DMS114 treated with DMSO at 0.1 percent for 48 hours (cell line): Measurements from ENCODE around the gene MAST2.
"Not testable (repeated sequence)": the region's sequence is repeated elsewhere in the genome, so short reads cannot be mapped to it uniquely, and the experiment has no call there.

ENCODE experiments used
- DNase-seq: peaks from one replicate; lab custom pipeline; 2025; ENCODE audit not compliant: unreplicated experiment; lab: John Stamatoyannopoulos, UW

The MAST2 gene

DNA sequence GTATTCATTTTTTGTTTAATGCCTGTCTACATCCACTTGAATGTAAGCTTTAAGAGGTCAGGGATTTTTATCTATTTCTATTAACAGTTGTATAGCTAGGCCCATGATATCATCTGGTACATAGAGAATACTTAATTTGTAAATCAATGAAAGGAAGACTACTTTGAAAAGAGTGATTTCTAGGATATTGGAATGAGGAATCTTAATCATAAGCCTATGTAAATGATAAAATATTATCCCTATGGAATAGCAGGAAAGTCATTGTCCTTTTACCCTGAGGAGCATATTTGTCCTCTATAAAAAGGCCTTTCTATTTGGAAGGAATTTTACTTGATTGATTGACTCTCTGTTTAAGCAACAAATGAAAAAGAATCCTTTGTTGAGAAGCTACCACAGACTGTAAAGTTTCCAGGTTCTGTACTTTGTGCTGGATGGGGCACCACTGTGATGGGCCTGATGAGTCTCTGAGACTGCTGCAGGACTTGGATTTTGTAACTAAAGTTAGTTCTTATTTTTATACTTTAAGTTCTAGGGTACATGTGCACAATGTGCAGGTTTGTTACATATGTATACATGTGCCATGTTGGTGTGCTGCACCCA lies 53.8 kb downstream of the MAST2 start:
- no peak for DNase-seq

DNA sequence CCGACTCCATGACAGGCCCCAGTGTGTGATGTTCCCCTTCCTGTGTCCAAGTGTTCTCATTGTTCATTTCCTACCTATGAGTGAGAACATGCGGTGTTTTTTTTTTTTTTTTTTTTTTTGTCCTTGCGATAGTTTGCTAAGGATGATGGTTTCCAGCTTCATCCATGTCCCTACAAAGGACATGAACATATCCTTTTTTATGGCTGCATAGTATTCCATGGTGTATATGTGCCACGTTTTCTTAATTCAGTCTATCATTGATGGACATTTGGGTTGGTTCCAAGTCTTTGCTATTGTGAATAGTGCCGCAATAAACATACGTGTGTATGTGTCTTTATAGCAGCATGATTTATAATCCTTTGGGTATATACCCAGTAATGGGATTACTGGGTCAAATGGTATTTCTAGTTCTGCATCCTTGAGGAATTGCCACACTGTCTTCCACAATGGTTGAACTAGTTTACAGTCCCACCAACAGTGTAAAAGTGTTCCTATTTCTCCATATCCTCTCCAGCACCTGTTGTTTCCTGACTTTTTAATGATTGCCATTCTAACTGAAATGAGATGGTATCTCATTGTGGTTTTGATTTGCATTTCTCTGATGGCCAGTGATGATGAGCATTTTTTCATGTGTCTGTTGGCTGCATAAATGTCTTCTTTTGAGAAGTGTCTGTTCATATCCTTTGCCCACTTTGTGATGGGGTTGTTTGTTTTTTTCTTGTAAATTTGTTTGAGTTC lies 54.5 kb downstream of the MAST2 start:
- not testable (repeated sequence) for DNase-seq

DNA sequence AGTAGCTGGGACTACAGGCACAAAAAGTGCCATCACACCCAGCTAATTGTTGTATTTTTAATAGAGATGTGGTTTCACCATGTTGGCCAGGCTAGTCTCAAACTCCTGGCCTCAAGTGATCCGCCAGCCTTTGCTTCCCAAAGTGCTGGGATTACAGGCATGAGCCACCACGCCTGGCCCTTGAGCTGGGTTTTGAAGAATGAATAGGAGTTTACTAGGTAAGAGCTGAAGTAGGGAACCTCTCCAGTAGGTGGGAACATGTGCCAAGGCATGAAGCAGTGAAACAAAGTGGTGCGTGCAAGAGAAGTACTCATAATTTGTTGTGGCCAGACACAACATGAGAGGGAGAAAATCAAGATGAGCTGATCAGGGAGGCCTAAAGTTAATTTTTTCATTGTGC lies 55.8 kb downstream of the MAST2 start:
- no peak for DNase-seq

DNA sequence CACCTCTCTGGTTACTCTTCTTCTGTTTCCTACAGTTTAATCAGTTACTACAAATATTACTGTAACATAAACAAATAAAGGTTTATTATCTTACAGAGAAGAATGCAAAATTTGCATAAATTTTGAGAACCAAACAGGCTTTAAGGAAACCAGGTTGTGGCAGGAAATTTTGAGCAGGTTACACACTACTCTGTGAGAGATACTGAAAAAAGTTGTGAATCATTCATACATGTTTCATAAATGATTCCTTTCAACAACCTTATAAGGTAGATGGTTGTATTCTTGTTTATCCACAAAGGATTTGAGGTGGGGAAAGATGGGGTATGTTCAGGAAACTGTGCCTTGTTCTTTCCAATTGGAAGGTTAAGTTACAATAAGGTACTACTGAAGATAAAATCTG lies 58.6 kb downstream of the MAST2 start:
- DNase-seq: no peak

DNA sequence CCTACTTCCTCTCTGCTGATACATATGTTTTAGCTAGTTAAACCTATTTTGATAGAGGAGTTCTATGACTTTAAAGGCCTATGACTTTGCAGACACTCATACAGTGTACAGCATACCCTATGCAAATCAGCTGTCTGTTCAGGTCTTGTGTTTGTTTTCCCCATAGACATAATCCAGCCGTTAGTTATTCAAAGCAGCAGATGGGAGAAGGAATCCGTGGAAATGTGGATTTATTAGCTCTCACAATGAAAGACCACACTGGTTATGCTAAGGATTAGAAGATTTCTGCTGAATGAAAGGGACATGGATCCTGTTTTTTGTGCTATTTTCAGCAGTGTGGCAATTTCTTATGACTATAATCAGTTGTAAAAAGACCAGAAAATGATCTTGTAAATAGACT lies 59.8 kb downstream of the MAST2 start:
- DNase-seq: no peak

DNA sequence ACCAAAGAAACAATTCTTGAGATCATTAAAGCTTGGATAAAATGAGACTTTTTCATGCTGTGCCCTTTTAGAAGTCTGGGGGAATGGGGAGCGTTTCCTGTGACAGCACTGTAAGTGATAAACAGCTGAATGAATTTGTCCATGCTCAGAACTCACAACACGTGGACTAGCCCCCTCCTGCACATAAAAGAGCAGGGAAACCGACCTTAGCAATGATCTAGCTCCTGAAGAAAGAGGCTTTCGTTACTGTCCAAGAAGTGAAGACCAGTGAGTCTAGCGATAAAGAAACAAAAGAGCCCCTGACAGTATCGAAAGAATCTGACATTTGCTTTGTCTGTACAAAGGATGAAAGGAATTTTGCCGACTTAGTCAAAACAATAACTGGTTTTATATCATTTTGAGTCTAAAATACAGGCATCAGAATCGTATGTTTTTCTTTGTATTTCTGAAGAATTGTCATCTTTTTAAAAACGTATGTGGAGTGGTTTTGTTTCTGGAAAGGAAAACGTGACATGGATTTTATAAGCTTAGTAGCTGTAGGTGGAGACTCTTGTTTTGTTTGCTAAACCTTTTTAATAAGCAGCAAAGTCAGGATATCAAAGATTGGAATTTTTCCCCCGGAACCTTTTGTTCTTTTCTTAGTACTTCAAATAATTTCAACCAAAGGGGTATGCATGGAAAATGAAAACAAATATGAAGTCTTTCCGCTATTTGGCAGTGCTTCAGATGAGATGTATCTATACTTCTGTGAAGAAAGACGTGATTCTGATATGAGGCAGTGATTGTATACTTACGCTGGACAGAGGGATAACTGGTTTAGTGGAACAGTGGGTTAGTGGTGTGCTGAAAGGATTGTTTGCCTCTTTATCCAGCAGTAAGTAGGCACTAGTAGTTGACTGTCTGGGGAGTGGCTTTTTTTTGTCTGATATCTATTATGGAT lies 61.0 kb downstream of the MAST2 start:
- no peak for DNase-seq

DNA sequence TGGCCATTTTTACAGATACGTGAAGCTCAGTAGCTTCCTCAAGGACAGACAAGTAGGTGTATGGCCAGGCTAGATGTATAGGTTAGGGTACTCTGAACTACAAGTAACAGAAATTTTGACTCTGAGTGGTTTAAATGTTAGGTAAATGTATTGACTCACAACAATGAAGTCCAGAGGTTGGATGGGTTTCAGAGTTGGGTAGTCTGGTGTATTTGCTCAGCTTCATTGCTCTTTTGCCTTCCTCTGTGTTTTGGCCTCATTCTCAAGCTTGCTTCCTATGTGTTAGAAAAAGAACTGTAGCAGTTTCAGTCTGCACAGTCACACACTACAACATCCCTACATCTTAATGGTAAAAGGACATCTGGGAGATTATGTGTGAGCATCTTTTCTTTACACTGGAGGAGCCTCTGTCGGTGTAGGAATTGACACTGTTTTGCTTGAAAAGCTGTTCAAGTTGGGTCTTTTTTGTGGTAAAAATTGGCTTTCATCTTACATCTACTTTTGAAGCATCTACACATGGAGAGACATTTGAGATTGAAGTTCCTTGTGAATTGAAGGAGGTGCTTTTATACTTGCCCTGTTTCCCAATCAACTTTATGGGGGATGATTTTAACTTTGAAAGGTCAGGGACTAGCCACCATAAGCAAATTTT lies 64.4 kb downstream of the MAST2 start:
- no peak for DNase-seq

DNA sequence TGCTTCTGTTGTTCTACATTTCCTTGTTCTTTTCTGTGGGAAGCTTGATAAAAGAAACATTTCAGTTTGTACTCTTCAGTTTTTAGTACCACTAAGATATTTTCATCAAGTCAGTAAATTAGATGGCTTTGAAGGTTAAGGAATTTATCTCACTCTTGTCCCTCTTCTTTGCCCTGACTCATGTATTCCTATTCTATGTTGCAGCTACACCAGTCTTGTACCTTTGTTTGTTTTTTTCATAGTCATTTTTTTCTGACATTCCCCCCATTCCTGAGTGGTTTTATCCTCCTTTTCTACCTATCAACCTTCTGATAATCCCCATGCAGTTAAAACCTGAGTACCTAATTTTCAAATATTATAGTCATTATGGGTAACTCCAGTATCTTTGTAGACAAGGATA lies 65.4 kb downstream of the MAST2 start:
- no peak for DNase-seq

DNA sequence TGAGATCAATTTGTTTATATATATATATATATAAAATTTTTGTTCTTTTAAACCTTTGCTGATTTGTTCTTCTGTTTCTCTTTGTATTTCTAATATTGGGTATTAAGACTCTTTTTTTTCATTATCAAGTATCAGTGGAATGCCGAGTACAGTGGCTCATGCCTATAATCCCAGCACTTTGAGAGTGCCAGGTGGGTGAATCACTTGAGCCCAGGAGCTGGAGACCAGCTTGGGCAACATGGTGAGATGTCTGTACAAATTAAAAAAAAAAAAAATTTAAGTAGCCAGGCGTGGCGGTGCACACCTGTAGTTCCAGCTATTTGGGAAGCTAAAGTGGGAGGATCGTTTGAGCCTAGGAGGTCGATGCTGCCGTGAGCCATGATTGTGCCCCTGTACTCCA lies 67.1 kb downstream of the MAST2 start:
- DNase-seq: no peak

DNA sequence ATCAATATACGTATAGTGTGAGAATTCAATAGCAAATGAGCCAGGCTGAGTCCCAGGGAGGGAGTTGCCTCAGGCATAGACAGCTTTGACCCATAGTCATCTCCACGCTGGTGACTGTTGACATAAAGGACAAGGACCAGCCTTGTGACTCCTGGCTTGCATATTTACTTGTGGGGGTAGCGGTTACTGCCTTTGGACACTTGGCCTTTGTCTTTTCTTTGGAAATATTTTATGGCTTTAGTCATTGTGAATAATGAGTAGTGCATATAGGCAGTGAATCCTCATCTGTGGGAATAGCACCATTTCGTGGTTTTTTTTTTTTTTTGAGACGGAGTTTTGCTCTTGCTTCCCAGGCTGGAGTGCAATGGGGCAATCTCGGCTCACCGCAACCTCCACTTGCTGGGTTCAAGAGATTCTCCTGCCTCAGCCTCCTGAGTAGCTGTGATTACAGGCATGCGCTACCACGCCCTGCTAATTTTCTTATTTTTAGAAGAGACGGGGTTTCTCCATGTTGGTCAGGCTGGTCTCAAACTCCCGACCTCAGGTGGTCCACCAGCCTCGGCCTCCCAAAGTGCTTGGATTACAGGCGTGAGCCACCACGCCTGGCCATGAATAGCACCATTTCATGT lies 68.9 kb downstream of the MAST2 start:
- not testable (repeated sequence) for DNase-seq

DNA sequence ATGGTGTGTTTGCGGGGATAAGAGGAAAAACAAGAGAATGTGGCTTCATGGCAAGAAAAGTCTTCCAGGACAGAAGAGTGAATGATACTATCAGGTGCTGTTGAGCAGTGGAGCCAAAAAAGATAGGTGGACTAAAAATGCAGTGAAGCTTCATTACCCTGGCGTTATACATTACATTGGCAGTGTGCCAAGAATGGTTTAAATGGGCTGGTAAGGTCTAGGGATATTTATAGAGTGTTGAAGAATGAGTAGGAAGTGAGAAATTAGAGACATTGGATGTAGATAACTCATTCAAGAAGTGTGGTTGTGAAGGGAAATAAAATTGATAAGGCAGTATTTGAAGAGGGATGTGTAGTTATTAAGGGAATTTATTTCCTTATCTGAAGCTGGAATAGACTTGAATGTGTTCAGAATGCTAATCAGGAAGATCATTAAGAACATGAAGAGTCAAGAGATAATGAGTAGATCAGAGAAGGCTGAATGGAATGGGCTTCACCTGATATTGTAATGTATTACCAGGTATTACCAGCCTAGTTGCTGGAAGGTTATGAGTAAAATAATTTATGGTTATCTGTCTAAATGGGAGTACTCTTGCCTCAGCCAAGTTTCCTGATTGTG lies 72.7 kb downstream of the MAST2 start:
- no peak for DNase-seq

DNA sequence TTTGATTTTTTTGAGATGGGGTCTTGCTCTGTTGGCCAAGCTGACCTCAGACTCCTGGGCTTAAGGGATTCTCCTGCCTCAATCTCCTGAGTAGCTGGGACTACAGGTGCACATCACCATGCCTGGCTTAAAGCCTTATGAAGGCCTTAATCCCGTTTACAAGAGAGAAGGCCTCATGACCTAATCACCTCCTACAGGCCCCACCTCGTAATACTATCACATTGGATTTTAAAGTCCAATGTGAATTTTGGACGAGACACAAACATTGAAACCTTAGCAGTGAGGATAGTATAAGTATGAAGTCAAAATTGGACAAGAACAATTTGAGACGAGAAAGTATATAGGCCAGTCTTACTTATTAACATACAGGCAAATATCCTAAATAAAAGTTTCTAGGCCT lies 73.9 kb downstream of the MAST2 start:
- no peak for DNase-seq

DNA sequence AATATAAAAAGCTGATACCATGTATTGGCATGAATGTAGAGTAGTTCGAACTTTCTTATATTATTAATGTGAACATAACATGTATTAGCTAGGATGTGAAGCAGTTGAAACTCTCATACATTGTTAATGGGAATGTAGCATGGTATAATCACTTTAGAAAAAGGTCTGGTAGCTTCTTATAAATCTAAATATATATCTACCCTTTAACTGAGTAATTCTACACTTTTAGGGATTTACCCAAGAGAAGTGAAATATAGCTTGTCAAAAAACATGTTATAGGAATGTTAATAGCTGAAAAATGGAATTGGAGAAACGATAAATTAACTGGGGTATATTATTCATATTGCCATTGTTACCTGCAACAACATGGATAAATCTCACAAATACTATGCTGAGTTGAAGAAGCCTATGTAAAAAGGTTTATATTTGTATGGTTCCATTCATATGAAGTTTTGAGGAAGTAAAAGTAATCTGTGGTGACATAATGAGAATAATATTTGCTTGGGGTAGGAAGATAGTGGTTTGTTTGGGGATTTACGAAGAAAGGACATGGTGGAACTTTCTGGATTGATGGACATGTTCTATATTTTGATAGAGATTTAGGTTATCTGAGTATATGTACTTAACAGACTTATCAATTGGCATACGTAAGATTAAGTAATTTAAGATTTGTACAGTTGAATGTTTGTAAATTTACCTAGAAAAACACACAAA lies 76.6 kb downstream of the MAST2 start:
- no peak for DNase-seq

DNA sequence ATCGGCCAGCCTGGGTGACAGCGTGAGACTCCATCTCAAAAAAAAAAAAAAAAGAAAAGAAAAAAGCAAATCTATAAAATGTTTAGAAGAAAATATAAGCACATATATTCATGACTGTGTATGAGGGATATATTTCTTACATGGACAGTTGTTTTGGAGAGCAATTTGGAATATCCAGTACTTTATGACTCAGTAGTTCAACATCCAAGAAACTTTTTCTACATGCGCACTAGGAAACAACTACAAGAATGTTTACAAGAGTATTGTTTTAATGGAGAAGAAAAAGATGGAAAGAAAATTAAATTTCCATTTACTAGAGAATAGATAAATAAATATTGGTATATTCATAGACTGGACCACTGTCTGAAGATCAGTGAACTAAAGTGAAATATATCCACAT lies 77.5 kb downstream of the MAST2 start:
- DNase-seq: no peak

DNA sequence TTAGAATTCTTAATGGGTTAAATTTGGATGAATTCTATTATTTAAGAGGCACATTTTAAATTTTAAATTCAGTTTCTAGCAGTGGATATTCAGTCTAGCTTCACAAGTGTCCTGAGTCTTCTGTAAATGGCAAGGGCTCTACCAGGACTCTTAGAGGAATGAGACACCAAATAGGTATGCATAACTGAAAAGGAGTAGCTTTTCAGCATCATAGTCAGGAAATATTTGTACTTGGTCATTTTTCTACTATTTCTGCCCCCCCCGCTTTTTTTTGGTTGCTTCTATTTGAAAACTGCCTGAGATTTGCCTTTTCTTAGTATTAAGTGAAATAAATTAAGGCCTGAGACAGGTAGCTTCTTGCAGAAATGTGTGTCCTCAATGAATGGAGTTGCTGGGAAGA lies 80.2 kb downstream of the MAST2 start:
- DNase-seq: no peak

DNA sequence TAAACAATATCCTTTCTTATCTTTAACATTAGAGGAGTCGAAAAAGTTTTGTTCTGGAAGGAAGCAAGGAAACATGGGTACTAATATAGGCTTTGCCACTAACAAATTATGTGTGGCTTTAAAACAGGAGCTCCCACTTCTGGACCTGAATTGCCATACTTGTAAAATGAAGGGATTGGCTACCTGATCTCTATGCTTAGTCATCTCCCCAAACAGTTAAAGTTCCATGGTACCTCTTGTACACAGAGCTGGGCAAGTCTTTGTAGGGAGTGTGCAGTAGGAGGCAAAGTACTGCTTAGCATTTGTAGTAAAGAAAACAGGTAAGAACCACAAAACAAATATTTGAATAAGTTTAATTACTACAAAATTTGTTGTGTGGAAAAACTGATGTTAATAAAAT lies 81.3 kb downstream of the MAST2 start:
- no peak for DNase-seq

DNA sequence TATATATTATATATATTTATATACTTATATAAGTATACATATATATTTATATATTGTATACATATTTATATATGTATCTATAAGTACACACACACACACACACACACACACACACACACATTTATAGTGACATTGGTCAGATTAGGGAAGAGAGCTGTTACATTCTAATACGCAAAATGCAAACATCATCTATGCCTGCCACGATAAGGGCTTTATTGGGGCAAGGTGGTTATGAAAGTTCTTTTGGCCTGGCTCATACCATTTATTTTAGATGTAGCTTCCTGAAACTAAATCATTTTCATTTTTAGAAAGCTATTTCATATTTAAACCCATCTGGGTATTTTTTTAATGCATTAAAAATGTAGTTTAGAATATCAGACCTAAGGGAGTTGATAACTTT lies 82.8 kb downstream of the MAST2 start:
- DNase-seq: no peak

DNA sequence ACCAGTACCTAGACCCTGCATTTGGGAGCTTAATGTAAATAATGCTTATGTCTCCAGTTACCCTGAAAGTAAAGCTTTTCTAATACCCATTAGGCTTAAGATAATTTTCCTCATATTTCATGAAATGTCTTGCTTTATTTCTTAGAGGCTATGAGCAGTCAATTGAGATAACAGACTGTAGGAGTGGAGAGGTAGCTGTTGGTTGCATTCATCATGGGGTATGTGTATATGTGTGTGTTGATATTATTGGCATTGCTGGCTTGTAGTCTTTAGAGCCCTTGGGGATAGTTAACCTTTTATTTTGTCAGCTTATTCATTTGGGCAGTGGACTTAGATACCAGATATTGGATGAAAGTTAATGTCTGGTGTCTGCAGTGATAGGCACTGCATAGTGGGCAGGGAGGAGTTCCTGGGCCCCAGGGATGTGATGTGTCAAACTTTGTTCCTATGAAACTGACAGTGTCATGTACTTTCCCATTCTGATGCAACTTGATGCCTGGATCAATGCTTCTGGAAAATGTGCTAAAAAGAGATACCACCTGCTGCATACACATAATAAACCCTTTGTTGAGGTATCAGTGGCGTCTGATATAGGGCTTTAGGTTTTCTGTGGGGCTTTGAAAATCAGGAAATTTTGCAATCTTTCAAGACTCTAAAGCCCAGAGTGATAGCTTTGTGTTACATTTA lies 83.9 kb downstream of the MAST2 start:
- no peak for DNase-seq

DNA sequence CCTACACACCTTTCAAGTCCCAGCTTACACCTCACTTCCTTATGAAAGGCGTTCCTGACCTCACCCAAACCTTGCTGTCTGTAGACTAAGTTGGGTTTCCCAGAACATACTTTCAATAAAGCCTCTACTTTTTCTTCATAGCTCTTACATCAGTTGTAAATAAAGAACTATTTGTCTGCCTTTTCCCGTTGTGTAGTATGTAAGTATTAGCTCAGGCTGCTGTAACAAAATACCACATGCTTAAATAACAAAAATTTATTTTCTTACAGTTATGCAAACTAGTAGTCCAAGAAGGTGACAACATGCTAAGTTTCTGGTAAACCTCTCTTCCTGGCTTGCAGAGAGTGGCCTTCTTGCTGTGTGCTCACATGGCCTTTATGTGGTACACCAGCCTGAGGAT lies 86.7 kb downstream of the MAST2 start:
- DNase-seq: no peak
